NCI-H1048 (cell line): Measurements from ENCODE around the gene ST13.
"Not testable (repeated sequence)": the region's sequence is repeated elsewhere in the genome, so short reads cannot be mapped to it uniquely, and the experiment has no call there.

Experiments used
- DNase-seq: peaks from one replicate; lab custom pipeline; 2025; lab: John Stamatoyannopoulos, UW

ST13 gene

GRCh38 chr22:40838486-40838885 is 18.0 kb downstream of the ST13 start:
- DNase-seq = no peak

- no peak for DNase-seq
Measured at GRCh38 chr22:40834619-40835018, 21.8 kb downstream of the ST13 start.

GRCh38 chr22:40829131-40829530 is 27.3 kb downstream of the ST13 start:
- DNase-seq = no peak

GRCh38 chr22:40826984-40827741 is 29.3 kb downstream of the ST13 start:
- DNase-seq = no peak

- DNase-seq = not testable (repeated sequence)
Measured at GRCh38 chr22:40826292-40826691, 30.1 kb downstream of the ST13 start.

- no peak for DNase-seq
Measured at GRCh38 chr22:40823426-40823825, 33.0 kb downstream of the ST13 start.

GRCh38 chr22:40819599-40820140 is 36.8 kb downstream of the ST13 start:
- DNase-seq = no peak

- peak; percentile 86 for DNase-seq
Measured at GRCh38 chr22:40818747-40819598, 37.5 kb downstream of the ST13 start, which contains the start of gene SLC25A17. Gene SLC25A17, minus strand, starts transcription at chr22:40819346. Its CDS starts 98 bp downstream, at chr22:40819248.

- DNase-seq = no peak
Measured at GRCh38 chr22:40818192-40818746, 38.2 kb downstream of the ST13 start.

GRCh38 chr22:40817737-40818136 is 38.7 kb downstream of the ST13 start:
- no peak for DNase-seq

- DNase-seq = no peak
Measured at GRCh38 chr22:40813912-40814315, 42.5 kb downstream of the ST13 start.

- DNase-seq = no peak
Measured at GRCh38 chr22:40808018-40808841, 48.2 kb downstream of the ST13 start.

GRCh38 chr22:40806711-40807110 is 49.7 kb downstream of the ST13 start:
- no peak for DNase-seq

GRCh38 chr22:40805699-40806203 is 50.7 kb downstream of the ST13 start:
- no peak for DNase-seq

GRCh38 chr22:40805239-40805638 is 51.2 kb downstream of the ST13 start:
- no peak for DNase-seq

GRCh38 chr22:40803321-40803720 is 53.1 kb downstream of the ST13 start:
- DNase-seq = no peak

GRCh38 chr22:40799008-40799407 is 57.4 kb downstream of the ST13 start:
- DNase-seq = no peak

- no peak for DNase-seq
Measured at GRCh38 chr22:40797427-40797826, 59.0 kb downstream of the ST13 start.

GRCh38 chr22:40792451-40792850 is 64.0 kb downstream of the ST13 start:
- DNase-seq = no peak

- DNase-seq = no peak
Measured at GRCh38 chr22:40791241-40791640, 65.2 kb downstream of the ST13 start.

GRCh38 chr22:40789131-40789530 is 67.3 kb downstream of the ST13 start:
- no peak for DNase-seq
